ENCODE data around the gene EGFR.

DNA sequence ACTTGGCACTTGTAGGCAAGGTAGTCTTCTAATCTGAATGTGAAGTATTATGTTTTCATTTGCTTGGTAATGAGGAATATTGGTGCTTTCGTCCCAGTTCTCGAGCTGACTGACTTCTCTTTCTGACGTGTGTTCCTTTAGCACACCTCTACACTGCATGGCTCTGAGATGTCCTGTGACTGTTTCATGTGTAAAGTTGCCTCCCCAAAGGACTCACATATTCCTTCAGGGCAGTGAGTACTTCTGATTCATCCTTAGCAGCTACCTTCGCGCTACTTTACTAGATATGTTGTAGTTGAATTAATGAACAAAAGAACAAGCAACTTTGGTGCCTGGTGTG lies 113.7 kb downstream of the EGFR start:
- TF ChIP-seq, protein P1, sequence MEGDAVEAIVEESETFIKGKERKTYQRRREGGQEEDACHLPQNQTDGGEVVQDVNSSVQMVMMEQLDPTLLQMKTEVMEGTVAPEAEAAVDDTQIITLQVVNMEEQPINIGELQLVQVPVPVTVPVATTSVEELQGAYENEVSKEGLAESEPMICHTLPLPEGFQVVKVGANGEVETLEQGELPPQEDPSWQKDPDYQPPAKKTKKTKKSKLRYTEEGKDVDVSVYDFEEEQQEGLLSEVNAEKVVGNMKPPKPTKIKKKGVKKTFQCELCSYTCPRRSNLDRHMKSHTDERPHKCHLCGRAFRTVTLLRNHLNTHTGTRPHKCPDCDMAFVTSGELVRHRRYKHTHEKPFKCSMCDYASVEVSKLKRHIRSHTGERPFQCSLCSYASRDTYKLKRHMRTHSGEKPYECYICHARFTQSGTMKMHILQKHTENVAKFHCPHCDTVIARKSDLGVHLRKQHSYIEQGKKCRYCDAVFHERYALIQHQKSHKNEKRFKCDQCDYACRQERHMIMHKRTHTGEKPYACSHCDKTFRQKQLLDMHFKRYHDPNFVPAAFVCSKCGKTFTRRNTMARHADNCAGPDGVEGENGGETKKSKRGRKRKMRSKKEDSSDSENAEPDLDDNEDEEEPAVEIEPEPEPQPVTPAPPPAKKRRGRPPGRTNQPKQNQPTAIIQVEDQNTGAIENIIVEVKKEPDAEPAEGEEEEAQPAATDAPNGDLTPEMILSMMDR (conservative IDR thresholded peaks at IDR 0.05; ENCODE audit: low read depth, low read length), result no peak
- TF ChIP-seq EZH2phosphoT487 (IDR thresholded peaks at IDR 0.05; ENCODE audit: borderline replicate concordance, low read length), result no peak
- TF ChIP-seq EZH2 (IDR thresholded peaks at IDR 0.05; ENCODE audit: low read length, unreplicated experiment), result no peak
